GM15510 (cell line): ENCODE results near the gene CCDC78.

Experiments used
- POLR2A ChIP-seq: IDR thresholded peaks from 3 replicates; pipeline ENCODE4 v1.6.1; 2011; ENCODE audit warnings: borderline replicate concordance; ENCODE audit not compliant: insufficient read length; ENCODE audit errors: extremely low read depth

The CCDC78 gene

DNA sequence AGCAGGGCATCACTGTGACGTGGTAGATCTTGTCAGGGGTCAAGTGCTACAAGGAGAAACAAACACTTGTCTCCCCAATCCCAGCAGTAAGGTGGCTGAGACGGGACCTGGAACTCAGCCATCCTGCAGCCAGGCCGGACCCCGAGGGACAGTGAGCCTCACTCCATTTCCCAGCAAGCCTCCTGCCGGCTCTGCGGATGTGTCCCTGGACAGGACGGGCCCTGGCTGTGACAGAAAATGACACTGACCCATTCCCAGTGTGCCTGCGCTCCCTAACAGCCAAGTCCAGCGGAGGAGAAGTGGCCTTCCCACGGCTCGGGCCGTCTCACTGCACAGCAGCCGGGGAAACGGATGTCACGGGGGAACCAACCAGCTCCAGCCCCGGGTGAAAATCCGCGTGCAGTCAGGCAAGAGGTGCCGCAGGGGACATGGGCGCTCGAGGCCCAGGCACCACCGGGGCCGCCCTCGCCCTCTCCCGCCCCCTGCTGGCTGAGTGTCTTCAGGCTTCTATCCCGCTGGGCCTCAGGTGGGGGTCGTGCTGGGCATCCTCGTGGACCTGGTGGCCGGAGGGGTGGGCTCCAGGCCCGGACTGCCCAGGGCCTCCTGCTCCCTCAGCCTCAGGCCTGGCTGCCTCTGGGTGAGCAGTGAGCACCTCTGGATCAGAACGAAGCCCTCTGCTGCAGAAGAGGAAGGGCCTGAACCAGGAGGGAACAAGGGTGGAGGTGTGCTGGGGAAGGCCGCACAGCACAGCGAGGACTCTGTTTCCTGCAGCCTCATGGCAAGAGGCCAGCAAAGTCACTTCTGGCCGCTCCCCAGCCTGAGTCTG, 7.4 kb upstream of the CCDC78 start:
- no peak for TF ChIP-seq POLR2A

DNA sequence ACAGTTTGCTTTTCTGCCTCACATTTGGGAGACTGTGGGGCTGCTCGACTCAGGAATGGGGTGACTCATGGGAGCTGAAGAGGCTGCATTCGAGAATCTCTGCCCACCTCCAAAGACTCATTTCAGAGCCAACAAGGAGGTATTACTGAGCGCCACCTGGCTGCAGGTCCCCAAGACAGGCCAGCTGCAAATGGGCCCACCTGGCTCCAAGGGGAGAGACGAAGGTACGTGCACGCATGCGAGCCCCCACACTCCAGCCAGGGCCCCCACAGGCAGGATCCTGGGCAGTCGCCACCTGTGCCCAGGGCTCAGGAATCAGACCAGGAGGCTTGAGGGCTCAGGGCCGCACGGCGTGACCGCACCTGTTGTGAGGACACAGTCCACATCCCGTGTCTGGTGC, 6.7 kb upstream of the CCDC78 start:
- no peak for TF ChIP-seq POLR2A

DNA sequence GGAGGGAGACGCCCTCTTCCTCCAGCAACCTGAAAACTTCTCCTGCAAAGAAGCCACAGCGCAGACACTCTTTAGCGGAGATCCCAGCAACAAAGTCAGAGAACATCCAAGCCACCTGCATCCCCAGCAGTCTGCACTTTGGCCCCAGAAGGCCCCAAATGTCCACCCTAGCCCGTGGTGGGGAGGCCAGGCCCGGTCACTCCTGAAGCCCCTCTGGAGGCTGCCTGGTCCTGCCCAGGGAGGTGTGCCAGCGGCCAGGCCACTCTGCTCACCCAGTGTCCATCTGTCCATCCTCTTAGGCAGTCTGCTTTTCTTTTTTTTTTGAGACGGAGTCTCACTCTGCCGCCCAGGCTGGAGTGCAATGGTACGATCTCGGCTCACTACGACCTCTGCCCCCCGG, 6.1 kb upstream of the CCDC78 start:
- no peak for TF ChIP-seq POLR2A

DNA sequence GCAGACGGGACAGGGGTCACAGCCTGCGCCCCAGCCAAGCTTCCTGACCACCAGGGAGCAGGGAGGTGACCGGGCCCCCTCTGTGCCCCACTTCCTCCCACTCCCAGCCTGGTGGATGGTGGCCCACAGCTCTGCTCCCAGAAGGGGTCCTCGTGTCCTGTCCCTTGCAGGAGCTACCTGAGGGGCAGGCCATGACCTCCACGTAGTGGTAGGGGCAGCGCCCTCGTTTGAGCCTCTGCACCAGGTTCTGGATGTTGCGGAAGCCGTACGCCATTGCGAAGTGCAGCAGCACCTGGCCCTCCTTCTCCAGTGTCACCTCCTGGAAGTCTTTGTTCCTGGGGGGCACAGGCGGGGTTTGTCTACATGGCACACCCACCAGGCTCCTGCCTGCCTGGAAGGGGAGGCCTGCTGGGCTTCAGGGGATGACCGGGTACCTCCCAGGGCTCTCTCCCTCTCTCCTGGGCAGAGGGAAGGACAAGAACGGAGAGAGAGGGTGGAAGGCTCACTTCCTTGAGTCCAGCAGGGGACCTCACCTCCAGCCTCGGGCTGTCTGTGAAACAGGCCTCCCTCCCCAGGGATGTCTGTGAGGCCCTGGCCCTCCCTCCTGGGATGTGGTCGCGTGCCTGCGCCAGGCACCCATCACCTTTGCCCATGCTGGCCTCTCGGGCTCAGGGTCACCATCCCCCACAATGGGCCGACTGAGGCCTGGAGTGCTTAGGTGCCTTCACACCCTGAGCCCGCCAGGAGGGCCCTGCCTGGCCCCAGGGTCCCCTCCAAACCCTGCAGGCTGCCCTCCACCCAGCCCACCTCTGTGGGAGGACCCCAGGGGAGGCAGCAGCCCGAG, 4.6 kb upstream of the CCDC78 start:
- TF ChIP-seq POLR2A = no peak

DNA sequence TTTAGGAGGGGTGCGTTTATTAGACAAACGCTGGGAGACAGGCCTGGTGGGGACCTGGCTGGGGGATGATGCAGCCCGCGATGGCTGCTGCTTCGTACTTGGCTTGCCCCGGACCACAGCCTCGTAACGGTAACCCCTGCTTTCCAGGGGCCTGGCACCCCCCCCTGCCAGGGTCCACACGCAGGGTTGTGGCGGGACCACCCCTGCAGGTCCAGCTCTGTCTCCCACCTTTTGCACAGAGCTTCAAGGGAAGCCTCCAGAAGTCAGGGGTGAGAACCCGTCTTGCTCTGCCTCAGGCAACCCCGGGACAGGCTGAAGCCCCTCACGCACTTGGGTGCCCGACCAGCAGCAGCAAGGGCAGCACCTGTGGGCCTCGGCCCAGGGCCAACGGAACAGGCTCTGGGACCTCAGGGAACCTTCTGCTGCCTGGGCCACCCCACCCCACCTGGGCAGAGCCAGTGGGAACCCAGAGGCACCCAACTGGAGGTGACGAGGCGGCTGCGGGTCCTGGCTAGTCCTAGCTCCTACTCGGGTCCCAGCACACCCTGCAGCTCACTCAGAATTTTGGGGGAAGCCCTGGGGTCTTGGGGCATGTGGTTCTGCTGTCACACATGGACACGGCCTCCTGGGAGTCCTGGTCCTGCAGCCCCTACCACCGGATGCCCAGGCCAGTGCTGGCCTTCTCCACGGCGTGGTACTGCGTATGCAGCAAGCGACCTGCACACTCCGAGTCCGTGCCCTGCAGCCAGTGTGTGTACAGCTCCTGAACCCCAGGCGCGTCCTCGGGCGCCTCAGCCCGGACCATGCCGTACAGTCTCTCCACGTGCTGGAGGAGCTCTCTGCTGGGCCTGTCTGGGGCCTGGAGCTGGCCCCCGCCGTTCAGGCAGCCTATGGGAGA, 3.8 kb upstream of the CCDC78 start:
- peak; percentile 33 for TF ChIP-seq POLR2A

DNA sequence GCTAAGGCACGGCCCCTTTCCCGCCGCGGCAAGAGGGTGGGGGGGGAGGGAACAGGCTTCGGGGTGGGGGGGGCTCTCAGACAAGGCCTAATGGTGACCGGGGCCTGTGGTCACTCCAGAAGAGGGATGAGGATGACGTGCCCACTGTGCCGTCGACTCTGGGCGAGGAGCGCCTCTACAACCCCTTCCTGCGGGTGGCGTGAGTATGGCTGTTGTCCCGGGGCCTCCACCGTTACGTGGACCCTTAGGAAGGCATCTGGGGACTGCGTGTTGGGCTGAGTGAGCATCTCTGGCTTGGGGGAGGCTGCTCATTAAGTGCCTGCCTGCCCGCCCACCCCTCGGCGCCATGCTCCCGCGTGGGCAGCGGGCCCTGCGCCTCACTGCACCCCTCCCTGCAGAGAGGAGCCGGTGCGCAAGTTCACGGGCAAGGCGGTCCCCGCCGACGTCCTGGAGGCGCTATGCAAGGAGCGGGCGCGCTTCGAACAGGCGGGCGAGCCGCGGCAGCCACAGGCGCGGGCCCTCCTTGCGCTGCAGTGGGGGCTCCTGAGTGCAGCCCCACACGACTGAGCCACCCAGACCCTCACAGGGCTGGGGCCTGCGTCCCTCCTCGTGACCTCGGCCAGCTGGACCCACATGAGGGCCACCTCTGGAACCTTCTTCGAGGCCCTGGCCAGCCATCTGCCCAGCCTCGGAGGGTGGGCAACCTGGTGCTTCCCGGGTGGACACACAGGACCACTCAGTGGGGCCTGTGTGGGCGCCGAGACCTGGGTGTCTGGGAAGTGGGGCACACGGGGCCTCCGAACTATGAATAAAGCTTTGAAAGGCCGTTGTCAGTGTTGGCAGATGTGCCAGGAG, 2.9 kb upstream of the CCDC78 start:
- no peak for TF ChIP-seq POLR2A

DNA sequence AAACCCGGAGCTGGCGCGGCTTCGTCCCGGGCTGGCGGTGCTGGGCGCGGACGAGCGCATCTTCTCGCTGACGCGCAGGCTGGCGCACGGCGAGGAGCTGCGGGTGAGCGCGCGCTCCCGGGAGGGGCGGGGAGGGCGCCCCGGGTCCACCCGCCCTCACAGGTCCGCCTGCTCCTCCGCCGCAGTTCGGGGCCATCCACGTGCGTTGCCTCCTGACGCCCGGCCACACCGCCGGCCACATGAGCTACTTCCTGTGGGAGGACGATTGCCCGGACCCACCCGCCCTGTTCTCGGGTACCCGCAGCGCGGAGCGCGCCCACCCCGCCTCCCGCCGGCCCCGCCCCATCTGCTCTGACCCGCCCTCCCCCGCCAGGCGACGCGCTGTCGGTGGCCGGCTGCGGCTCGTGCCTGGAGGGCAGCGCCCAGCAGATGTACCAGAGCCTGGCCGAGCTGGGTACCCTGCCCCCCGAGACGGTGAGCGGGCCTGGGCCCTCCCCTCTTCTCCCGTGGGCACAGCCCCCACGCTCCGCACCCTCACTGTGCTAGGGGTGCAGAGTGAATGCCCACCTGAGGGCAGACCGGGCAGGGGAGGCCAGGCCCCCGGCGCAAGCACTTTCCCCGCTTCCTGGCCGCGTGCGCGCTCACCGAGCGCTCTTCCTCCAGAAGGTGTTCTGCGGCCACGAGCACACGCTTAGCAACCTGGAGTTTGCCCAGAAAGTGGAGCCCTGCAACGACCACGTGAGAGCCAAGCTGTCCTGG, 2.1 kb upstream of the CCDC78 start:
- TF ChIP-seq POLR2A = peak; percentile 61

DNA sequence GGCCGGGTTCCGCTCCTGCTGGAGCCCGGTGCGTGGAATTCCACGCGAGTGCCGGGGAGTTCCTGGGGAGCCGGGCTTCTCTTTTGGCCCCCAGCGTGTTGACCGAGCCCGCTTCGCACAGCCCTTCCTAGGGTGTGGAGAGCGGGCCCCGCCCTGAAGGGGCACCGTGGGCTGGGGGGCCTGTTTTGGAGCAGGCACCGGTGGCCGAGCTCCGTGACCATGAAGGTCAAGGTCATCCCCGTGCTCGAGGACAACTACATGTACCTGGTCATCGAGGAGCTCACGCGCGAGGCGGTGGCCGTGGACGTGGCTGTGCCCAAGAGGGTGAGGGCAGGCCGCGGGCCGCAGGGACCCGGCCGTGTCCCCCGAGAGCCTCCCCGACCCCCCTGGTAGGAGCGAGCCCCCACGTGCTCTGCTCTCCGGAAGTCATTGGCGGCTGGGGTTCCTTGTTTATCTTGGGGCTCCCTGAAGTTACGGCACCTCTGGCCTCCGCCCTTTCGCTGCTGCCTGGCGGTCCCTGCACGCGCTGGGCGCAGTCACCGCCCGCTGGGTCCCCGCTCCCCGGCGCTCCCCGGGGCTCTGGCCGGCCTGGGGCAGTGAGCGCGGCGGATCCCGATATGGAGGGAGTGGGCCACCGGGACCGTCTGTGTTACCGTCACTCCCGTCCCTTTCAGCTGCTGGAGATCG, 1.2 kb upstream of the CCDC78 start:
- TF ChIP-seq POLR2A = peak; percentile 44

DNA sequence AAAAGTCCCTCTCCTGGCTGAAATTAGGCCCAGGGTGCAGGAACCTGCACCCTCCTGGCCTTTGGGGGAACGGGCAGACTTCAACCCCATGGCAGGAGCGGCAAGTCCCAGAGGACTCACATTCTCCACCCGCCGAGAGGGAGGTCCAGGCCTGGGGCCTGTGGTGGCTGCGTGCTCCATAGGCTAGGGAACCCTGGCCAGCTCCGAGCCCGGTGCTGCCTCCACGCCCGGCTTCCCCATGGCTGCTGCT, 130 bp downstream of the CCDC78 start:
- TF ChIP-seq POLR2A = no peak

DNA sequence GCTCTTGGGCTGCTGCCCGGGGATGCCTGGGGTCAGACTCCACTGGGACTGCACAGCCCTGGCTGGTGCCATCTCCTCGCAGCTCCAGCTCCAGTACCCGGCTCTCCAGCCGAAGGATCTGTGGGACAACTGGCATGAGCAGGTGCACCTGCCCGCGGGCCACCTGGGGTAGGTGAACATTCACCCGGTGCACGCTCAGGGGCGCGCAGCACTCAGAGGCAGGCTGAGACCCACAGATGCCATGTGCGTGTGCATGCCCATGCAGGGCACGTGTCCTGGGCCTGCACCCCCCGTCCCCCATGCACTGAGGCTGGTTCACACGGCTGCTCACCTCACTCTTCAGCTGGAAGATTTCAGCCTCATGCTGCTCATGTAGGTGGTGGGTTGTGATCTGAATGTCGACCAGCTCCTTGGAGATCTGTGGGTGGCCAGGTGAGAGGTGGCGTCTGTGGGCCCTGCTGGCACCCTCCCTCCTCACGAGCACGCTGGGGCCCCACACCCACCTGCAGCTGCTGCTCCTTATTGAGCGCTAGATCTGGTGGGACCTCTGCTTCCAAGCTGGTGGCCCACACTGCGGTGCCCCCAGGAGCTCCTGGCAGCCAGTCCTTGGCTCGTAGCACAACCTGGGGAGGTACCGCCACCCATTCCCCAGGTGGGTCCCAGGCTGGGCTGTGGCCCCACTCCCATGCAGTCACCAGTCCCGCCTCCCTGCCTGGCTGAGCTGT, 618 bp downstream of the CCDC78 start:
- TF ChIP-seq POLR2A = no peak

DNA sequence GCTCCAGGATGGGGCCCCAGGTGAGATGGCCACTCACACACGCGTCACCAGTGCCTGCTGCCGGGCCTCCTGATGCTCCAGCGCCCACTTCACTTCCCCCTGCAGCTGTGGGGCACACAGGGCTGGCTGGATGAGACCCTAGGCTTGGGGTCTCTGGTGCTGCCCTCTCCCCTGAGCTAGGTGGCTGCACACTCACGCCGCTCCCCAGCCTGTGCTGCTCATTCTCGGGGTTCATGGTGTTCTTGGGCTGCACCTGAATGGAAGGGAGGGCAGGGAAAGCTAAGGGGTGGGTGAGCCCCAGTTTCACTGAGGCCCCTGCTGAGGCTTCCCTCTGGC, 1.2 kb downstream of the CCDC78 start:
- TF ChIP-seq POLR2A = no peak
